GM18517 (cell line): Measurements from ENCODE around the gene NKAIN2.

Source experiments
- ATAC-seq: cut with Tn5 transposase; IDR thresholded peaks from one replicate; pipeline ENCODE4 v1.9.1; 2021; ENCODE audit warnings: mild to moderate bottlenecking, moderate library complexity; ENCODE audit not compliant: unreplicated experiment

The NKAIN2 gene

DNA sequence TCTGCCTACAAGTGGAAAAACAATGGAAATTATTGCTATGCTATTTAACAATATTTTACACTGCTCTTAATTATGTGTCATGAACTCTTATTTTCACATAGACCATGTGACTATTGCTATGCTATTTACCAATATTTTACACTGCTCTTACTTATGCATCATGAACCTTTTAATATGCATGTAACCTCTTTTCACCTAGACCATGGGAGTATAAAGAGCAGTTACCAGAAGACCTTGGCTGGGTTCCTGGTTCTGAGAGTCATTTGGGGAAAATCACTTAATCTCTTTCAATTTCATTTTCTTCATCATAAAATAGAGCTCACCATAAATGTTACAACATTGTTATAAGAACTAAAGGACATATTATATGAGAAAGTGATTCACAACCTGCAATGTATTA is 934.8 kb downstream of the NKAIN2 start:
- no peak for ATAC-seq

DNA sequence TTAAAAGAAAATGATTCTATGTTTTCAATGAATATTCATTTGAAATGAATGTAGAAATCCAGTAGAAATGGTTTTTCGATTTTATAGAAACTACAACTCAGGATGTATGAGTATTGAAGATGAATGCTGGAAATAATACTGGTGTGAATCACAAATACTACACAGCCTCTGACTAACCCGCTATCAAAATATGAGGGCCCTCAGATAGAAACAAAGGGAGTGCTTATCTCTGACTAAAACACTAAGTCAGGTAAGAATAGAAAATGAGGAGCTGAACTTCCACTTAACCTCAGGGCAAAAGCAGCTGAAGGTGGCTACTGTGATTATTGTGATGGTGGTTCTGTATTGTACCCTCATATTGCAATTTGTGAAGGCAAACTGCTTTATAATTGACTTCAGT is 937.7 kb downstream of the NKAIN2 start:
- no peak for ATAC-seq

DNA sequence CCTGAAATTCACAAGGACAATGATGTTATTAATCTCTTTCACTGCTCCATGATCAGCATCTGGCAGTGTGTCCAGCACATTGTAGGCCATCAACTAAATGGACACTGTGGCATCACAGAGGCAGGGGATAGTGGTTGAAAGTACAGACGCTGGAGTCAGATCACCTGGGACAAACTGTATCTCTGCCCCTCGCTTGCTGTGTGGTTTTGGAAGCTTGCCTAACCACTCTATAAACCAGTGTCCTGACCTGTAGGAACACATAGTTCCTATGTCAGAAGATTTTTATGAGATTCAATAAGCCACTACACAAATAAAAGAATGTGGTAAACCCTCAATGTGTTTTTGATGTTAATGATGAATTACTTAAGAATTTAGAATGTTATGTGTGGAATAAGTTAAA is 939.3 kb downstream of the NKAIN2 start:
- no peak for ATAC-seq

DNA sequence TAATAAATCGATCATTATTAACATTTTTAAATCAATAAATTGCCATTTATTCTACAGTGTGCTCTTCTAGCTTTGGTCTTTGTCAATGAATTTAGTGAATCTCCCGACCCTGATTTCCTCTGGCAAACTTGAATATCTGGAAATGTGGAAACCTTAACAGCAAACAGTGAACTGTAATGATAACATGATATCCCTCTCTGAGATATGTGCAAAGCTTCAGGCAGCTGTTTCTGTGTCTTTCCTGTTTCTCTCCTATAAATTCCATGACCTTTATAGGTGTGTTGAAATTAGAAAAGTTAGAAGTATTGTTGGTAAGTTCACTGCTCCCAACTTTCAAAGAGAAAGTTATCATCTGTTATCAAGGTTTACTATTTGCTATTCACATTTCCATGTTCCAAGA is 939.8 kb downstream of the NKAIN2 start:
- no peak for ATAC-seq

DNA sequence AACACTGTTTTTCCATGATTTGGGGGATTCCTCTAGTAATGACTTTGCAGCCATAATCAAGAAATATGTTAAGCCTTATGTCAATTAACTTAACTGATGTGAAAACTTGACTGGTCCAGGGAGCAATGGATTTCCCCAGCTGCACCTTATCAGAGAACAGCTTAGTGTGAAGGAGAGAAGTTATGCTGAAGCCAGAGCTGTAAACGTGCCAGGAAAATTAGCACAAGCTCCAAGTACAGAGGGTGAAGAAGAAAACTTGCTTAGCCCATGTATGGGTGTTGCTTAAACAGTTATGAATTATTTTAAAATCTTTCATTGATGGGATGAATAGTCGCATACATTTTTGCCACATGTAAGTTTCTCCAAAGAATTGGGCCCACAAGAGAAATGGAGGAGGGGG is 943.7 kb downstream of the NKAIN2 start:
- no peak for ATAC-seq

DNA sequence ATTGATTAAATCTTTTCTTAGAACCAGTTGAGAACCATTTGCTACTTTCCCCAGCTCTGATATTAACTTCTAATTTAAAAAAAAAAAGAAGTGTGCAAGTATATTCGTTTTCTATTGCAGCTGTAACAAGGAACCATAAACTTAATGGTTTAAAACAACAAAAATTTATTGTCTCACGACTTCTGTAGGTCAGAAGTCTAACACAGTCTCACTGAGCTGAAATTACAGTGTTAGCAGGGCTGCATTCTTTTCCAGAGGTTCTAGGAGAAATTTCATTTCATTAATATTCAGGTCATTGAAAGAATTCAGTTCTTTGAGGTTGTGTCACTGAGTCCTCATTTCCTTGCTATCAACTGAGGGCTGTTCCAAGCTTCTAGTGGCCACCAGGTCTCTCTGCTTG is 945.1 kb downstream of the NKAIN2 start:
- no peak for ATAC-seq

DNA sequence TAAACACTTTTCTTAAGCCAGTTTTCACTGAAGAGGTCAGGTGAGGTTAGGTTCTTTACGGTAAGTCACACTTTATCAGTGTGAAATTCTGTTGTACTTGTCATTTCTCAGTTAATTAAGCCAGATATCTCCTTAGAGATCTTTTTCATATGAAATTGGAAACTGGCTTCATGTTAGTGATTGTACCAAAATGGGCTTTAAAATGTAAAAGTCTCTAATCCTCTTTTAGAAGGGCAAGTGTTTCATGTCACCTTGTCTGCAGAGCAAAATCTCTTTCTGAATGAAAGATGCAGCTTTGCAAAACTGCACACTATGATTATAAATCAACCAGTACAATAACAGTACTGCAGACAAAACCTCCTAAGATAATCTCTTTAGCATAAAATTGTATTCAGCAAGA is 949.3 kb downstream of the NKAIN2 start:
- ATAC-seq = no peak

DNA sequence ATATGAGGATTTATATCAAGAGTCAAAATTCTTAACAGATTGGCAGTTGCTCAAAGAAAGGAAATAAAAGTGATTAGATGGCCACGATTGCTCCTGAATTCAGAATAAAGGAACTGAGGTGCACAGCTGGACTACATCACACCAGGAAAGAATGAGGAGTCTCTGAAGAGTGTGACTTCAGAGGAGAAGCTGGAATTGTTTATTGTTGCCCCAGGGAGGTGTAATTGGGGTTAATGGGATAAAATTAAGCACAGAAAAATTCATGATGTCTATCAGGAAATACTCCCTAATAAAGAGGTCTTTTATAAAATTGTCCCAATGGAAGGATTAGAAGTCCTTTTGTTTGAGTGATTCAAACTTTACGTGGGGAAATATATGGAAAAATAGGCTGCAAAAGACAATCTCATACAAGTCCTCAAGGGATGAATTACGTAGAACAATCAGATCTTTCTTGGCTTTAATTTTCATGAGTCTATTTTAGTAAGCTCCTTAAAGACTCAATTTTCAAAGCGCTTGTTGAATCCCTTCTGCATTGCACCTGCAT is 950.0 kb downstream of the NKAIN2 start:
- ATAC-seq = no peak

DNA sequence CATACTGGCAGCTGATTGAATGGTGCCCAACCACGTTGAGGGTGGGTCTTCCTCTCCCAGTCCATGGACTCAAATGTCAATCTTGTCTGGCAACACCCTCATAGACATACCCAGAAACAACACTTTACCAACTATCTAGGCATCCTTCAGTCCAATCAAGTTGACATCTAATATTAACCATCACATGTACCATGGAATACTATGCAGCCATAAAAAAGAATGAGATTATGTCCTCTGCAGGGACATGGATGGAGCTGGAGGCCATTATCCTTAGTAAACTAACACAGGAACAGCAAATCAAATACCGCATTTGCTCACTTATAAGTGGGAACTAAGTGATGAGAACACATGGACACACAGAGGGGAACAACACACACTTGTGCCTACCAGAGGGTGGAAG is 951.7 kb downstream of the NKAIN2 start:
- no peak for ATAC-seq

DNA sequence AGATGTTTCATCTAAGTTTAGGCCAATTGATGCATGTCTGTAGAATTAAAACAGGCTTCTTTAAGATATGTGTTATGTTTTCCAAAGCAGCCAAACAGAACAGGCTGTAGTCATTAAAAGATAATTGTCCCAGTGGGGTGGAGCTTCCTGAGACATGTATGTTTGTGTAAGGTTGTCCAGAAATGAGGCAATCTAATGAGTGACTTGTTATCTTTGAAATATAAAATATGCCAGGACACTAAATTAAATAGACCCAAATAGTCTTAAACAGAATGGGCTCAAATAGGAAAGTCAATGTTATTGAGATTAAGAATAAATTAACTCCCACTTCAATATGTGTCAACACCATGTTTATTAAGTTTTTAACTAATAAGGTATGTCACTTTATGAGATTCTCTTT is 953.9 kb downstream of the NKAIN2 start:
- no peak for ATAC-seq

DNA sequence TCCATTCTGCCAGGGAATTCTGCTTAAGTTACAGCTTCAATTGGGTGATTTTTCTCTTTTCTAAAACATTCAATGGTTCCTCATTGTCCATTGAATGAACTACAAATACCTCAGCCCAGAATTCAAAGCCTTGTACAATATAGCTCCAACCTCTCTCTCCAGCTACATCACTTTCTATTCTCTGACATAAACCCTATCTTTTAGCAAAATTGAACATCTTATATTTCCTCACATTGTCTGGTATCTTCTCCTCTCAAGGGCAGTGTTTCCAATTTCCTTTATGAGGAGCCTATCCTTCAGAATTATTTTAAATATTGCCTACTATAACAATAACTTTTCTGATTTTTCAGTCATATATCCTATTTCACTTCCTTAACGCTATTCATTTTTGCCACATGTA is 955.0 kb downstream of the NKAIN2 start:
- ATAC-seq = no peak

DNA sequence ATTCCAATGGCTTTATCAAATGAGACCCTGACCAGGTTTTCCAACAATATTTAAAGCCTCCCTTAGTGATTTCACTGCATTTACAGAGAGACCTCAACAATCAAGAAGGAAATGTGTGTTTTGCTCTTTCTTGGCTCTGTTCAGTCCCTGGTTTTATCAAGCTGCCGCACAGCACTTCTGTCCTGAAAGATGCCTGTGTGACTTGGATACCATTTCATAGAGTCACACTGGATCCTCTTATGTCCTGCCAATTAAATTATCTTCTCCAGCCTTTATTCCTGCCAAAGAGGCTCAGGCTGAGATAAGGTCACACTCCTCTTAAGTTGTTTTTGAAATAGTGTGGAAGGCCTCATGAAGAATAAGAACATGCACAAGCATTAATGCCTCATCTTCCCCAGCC is 961.6 kb downstream of the NKAIN2 start:
- no peak for ATAC-seq

DNA sequence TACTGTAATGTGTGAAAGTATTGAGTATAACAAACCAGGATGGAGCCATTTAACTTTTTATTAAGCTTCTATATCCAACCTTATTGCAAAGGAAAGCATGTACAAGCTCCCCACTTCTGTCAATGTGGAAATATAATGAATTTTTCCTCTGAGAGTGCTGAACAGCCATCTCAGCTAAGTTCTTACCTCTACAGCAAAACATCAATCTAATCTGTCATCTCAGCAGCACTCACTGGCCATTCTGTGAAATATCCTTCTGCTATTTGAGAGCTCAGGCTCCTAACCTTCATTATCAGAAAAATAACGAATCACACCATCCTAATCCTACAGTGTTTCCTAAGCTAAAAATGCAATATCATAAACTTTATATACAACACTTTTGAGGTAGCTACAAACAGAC is 964.6 kb downstream of the NKAIN2 start:
- no peak for ATAC-seq

DNA sequence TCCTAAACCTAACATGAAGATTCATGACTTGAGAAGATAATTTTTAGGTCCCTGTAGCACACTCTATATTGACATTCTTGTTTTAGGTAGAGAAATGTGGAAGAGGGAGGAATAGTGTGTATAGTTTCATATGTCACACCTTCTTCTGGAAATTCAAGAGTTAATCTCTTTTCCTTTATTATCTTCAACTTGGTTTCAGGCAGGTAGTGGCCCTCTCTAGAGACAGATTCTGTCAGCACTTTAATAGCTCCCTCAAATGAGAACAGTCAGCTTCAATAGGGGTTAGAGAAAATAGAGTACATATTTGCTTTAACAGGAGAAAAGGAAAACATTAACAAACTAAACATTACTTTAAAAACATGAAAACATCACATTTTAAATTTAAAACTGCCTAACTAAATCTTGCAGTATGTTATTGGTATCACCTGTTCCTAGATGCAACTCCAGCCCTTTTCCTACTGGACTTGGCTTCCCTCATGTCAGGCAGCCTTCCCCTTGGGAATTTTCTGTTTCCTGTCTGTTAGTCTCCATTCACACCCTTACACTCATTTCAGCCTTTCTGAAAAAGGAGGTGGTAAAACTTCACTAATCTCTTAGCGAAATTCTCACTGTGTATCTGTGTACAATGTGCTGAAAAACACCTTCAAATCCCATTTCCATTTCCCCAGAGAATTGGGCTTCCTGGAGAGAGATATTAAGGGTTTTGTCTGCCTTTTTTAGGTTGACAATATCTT is 966.3 kb downstream of the NKAIN2 start:
- ATAC-seq = no peak

DNA sequence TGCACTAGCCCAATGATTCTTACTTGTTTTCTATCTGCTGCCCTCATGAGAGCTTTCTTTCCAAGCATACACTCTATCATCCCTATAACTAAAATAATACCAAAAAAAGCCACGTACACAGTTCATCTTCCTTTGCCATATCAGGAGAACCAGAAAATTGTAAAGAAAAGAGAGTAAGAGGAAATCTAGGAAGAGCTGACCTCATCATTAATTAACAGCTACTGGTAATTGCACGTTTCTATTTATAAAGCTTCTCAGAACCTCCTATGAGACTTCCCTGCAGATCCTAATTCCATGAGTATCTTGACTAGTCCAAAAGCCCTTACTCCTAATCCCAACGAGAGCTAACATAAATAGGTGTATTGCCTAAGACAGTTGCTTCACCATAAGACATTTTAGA is 967.1 kb downstream of the NKAIN2 start:
- no peak for ATAC-seq

DNA sequence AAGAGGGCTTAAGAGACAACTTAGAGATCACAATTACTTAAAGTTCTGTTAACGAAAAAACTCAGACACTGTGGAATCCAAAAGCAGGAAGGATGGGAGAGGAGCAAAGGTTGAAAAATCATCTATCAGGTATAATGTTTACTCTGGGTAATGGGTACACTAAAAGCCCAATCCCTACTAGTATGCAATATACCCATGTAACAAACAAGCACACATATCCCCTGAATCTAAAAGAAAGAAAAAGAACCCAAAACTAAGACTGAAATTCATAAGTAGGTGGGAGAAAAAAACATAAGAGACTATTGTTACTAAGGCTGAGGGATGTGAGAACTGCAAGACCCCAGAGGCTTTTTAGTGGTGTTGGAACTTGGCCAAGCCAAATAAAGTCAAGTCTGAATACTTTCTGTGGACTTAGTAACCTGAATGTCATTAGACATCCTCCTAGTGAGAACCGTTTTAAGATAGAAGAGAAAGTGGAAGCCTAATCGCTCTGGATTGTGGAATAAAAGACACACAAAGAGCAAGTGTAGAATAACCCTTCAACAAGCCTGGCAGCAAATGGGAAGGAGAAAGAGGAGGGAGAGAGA is 969.2 kb downstream of the NKAIN2 start:
- no peak for ATAC-seq

DNA sequence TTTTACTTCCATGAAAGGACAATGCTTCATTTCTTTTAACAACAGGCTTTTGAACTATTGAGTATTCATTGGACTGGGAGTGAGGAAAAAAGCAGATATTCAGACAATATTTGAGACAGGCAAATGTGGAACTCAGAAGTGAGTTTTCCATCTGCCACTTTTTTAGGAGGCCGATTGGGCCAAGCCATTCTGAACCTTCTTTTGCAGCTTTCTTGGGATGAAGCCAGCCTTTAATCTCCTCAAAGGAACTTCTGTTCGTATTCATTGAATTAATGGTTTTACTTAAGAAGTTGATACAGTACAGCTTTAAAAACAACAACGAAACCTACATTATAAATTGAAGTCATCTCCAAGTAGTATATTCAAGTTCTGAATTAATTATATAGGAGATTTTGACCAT is 971.5 kb downstream of the NKAIN2 start:
- ATAC-seq = no peak

DNA sequence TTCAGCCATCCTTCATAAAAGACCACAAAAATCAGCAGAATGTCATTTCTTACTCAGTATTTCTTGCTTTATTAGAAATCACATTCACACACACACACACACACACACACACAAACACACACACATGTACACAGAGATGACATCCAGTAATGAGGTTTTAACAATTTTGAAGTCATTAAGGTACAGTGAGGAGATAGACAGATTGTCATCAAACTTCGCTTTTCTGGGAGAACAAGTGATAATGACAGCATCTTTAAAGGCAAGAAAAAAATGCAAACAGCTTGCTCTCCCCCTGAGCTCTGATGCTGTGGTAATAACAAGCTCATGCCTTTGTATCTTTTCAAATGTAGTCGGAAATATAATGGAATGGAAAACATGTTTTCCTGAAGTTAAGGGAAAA is 974.2 kb downstream of the NKAIN2 start:
- ATAC-seq = no peak

DNA sequence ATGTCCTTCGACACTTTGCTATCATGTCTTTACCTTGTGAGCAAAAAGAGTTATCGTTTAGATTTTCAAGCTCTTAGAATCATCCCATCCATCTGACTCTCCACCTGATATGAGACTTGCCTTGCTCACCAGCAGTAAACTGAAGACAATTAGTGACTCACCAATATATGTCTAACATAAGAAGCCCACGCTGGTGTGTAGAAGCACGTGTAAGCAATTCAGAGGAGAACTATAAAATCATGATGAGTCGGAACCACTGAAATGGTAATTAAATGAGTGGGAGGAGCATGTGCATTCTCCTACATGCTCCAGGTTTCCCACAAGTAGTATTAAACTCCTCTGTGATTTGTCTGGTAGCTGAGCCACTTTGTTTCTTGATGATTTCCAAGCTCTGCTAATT is 977.0 kb downstream of the NKAIN2 start:
- ATAC-seq = no peak

DNA sequence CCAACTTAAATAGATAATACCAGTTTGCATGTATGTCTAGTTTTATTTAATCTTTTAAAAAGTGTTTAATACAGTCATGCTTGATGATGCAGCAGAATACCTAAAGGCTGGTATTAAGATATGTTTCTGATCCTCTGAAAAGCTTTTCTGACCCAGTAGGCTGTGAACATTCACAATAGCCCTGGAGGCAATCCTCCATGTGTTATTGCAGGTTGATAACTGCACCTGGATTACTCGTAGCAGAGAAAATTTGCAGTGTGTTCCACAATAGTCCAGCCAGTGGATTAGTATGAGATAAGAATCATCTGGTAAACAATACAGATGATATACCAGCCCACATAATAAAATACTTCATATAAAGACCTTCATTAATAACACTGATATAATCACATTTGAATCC is 979.7 kb downstream of the NKAIN2 start:
- ATAC-seq = no peak

DNA sequence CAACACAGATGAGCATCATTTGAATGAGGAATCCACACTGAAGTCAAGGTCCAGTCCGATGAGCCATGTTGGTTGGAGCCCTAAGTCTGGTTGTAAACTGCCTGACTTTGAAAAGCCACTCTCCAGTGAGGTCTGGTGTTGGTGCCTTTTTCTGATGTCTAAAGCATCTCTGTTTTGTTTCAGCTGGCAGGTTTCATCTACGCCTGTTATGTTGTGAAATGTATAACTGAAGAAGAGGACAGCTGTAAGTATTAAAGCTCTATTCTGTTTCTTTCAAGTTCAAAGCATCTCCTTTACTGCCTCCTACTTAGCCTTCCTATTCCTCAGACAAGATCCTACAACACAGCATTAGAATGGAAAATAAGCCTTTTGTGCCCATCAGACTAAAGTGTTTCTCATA is 987.5 kb downstream of the NKAIN2 start:
- no peak for ATAC-seq

DNA sequence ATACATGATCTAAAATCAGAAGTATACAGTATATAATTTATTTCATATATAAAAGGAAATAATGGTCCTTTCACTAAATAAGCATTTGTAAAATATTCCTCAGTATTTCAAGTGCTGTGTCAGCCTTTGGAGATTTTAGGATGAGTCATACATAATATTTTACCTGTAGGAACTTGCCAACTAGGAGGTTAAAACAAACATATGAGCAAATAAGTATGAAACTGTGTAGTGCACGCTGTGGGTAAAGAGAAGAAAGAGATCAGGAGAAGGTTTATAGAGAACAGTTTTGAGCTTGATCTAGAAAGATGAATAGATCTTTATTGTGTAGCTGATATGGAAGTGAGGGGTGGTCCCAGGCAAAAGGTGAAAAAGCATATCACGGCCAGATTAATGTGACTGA is 988.7 kb downstream of the NKAIN2 start:
- no peak for ATAC-seq

DNA sequence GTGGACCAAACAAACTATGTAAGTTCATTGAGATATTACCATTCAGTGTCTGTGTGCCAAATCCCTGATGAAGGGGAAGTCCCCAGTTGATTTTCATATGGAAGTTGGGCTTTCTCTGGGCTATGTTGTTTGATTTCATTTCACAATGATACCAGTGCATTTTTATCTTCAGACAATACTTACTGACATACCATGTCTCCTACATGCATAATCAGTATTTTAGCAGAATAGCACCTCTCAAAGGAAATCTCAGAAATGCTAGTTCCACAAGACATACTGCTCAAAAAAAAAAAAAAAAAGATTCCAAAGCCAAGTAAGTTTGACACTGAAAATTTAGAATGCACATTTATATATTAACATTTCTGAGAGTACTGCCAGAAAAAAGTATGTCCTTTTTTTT is 989.7 kb downstream of the NKAIN2 start:
- no peak for ATAC-seq
